A204.1 (cell line): ENCODE results near the gene SPAG7.
A peak's percentile ranks its signal among the peaks of the same experiment; 100 is the strongest.

Experiments
- FAIRE-seq: peaks from 2 replicates; lab custom pipeline; 2012; peaks lifted over from hg19 to GRCh38; lab: Jason Lieb, UNC

Gene SPAG7

DNA sequence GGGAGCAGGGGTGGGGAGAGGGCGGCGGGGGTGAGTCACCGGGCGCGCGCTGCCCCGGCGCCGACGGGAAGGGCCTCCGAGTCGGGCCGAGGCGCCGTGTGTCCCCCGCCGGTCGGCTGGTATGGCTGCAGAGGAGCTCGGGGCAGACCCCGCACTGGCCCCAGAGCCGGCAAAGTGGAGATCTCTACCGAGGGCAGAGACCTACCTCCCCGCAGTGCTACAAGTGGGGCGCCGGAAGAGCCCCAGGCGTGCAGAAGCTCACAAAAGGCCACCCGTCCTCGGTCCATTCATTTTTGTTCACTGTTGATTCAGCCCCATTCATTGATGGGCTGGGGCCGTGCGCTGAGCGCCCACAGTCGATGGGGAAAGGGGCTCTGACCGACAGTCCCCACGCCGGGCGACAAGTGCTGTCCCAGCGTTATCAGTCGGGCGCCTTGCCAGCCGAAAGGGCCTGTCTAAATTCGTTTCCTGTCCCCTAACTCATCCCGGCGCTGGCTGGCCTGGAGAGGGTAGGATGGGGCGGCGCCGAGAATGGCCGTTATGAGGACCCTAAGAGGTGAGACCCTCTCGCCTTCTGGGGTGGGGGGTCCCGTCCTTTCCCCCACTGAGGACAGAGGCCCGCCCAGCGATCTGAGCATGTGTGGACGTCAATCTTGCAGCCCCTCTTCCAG lies 17.4 kb downstream of the SPAG7 start:
- FAIRE-seq, result no peak

GRCh38 chr17:4949321-4950074 lies 18.1 kb downstream of the SPAG7 start:
- no peak for FAIRE-seq

- FAIRE-seq, result no peak
Observed at GRCh38 chr17:4948931-4949320, 18.7 kb downstream of the SPAG7 start.

- FAIRE-seq, result no peak
Observed at GRCh38 chr17:4948166-4948930, 19.3 kb downstream of the SPAG7 start, which contains the start of gene PFN1. Gene PFN1 (minus strand): TSS chr17:4948530. CDS start chr17:4948394, 136 bp downstream.

DNA sequence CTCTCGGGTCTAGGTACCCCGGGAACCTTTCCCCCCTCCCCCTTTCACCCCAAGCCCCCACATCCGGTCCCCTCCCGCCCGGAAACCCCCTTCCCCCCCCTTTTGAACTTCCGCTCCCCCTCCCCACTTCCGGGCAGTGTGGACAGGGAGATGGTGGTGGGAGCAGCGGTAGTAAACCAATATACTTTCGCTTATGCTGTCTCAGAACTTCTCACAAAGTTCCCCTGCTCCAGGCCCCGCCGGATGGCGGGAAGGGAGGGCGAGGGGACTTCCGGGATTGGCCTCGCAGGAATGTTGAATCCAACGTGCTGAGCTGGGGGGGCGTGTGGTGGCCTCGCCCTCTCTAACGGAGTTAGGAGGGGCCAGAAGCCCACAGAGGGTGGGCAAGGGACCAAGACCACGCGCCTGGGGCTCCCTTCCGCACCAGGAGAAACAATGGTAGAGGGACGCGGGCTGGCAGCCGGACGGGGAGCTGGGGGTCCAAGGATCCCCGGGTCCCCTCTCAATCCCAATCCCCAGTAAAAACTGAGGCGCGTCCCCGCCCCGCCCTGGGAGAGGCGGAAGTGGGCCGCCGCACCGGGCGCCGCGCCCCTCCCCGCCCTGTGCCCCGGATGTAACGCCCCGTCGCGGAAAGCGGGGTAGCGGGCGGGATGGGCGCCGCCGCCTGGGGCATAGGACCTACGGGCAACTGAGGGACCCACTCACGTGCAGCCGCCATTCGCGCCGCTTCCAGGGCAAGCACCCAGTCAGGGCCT lies 20.0 kb downstream of the SPAG7 start:
- no peak for FAIRE-seq

GRCh38 chr17:4947010-4947410 lies 20.6 kb downstream of the SPAG7 start:
- no peak for FAIRE-seq

GRCh38 chr17:4946312-4946976 lies 21.2 kb downstream of the SPAG7 start:
- FAIRE-seq, result no peak

GRCh38 chr17:4945944-4946280 lies 21.7 kb downstream of the SPAG7 start:
- FAIRE-seq, result no peak

DNA sequence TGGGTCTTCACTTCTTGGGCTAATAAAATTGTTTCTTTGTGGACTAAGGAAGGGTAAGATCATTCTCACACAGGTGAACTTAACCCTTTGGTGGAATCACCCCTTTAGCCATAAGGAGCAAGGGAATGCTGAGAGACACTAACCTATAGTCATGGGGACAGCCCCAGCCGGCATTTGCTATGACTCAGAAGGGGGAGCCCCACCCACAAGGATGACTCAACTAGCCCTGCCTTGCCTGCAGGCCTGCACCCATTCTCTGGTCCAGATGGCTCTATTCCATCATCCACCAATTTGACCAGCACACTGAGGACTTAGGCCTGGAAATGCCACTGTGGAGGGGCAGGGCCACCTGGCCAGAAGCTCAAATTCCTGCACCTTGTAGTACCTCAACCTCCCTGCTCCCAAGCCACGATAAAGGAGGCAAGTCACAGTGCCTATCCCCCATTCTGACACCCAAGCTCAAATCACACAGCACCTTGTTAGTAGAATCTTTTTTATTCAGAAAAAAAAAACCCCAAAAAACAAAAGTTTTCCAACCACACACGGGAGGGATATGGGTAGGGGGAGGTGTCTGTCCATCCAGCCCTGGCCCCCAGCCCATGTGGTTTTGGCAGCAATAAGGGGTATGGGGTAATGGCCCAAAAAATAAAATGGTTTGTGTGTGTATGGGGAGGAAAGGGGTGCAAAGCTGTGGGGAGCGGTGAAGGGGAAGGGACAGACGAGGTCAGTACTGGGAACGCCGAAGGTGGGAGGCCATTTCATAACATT lies 22.3 kb downstream of the SPAG7 start:
- FAIRE-seq, result no peak

- no peak for FAIRE-seq
Observed at GRCh38 chr17:4944554-4945175, 23.0 kb downstream of the SPAG7 start.

GRCh38 chr17:4944163-4944553 lies 23.5 kb downstream of the SPAG7 start:
- FAIRE-seq, result no peak

- FAIRE-seq, result no peak
Observed at GRCh38 chr17:4942760-4943508, 24.7 kb downstream of the SPAG7 start.

- no peak for FAIRE-seq
Observed at GRCh38 chr17:4941319-4941610, 26.4 kb downstream of the SPAG7 start.

DNA sequence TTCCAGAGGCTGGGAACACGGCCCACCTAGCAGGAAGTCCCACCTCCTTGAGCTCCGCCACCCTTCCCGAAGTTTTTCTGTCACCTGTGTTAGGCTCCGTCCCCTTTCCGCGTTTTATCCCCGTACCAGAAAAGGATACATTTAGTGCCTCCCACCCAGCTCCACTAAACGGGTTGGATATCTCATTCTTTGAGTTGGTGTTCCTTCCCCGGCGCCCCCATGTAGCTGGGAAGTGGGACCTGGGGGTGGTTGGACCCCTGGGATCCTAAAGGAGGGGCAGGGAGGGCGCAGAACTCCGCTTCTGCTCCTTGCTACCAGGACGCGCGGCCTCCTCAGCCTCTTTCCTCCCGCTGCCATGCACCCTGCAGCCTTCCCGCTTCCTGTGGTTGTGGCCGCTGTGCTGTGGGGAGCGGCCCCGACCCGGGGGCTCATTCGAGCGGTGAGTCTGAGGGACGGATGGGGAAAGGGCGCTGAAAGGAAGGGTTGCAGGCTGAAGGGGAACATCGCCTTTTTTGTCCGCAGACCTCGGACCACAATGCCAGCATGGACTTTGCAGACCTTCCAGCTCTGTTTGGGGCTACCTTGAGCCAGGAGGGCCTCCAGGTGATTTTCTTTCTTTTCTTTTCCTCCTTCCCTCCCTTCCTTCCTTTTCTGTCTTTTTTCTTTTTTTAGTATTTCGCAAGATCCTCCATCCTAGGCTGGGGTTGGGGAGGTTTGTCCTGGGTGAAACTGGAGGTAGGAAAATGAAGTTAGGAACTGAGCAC lies 26.9 kb downstream of the SPAG7 start:
- FAIRE-seq, result no peak

- peak; percentile 97 for FAIRE-seq
Observed at GRCh38 chr17:4939796-4940554, 27.6 kb downstream of the SPAG7 start, which contains the start of the genes RNF167 and SLC25A11. Gene RNF167 (plus strand): TSS chr17:4940268. CDS start chr17:4940910, 642 bp downstream. Gene SLC25A11 (minus strand): TSS chr17:4940046. CDS start chr17:4939910, 136 bp downstream.

DNA sequence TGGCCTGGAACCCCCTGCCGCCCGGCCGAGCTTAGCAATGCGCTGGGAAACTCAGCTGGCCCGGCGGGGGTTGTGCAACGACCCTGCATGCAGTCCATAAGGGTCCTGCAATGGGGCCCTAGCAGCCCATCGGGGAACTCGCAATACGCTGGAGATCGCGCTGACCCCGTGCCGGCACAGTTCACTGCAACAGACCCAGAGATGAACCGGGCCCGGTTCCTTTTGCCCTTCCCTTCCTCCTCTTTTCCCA lies 28.1 kb downstream of the SPAG7 start:
- FAIRE-seq, result no peak

- FAIRE-seq, result no peak
Observed at GRCh38 chr17:4938688-4939545, 28.7 kb downstream of the SPAG7 start.

DNA sequence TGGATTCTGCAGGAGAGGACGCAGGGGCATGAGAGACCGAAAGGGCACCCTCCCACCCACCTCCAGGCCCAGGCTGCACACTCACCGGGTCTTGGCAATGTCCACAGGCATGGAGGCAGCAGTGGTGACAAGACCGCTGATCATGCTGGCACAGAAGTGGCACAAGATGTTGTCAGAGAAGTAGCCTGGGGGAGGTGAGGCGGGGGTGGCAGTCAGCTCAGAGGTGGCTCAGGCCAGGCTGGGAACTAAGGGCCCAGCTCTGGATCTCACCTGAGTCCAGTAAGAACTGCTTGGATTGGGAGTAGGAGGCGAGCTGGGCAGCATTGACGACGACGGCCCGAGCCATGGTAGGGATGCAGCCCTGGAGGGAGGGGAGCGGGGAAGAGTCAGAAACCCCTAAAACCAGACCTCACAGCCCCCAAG lies 29.5 kb downstream of the SPAG7 start:
- no peak for FAIRE-seq
